NCI-H2171 treated with DMSO at 0.1 percent for 48 hours (cell line): ENCODE data around the gene HMGXB3.
"Not testable (repeated sequence)": the region's sequence is repeated elsewhere in the genome, so short reads cannot be mapped to it uniquely, and the experiment has no call there.

Source experiments
- DNase-seq: peaks from one replicate; lab custom pipeline; 2025; lab: John Stamatoyannopoulos, UW

Gene HMGXB3

GRCh38 chr5:150021491-150022157 lies 21.1 kb downstream of the HMGXB3 start:
- DNase-seq, result no peak

DNA sequence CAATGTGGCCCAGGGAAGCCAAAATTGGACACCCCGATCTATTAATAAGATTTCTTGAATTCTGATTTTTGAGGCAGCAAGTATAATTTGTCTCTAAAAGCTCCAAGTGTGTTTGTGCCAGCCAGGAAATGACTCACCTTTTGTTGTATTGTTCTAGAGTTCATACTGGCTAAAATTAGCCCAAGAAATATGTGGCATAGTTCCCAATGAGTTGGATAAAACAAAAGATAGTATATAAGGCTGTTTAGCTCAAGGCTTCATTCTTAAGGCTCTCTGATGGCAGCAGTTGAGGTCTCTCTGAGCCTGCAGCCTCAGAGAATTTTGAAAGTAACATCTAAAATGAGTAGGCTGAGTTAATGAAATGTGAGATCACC lies 21.6 kb downstream of the HMGXB3 start:
- no peak for DNase-seq

DNA sequence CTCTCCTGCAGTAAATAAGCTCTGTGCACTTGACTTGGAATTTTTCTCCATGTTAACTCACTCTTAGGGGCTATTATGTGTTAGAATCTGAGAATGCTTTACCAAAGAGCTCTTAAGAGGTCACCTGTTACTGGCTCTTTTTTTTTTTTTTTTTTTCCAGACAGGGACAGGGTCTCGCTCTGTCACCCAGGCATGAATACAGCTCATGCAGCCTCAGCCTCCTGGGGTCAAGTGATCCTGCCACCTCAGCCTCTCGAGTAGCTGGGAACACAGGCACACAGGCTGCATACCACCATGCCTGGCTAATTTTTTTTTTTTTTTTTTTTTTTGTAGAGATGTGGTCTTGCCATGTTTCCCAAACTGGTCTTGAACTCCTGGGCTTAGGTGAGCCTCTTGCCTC lies 22.1 kb downstream of the HMGXB3 start:
- DNase-seq, result no peak

DNA sequence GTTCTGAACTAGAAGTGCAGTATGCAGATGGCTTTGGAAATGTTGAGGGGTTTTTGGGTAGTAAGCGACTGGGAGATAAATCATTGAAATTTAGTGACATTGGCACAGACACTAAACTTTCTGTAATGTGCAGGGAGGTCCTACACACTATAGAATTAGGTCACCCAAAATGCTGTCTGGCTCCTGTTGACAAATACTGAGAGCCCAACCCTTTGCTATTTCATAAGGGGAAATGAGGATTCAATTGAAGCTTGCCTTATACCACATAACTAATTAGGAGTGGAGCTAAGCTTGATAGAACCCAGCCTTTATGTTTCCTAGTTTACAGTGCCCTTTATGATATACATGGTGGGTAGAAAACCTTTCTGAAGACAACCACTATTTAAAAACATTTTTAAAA lies 22.6 kb downstream of the HMGXB3 start:
- DNase-seq, result no peak

DNA sequence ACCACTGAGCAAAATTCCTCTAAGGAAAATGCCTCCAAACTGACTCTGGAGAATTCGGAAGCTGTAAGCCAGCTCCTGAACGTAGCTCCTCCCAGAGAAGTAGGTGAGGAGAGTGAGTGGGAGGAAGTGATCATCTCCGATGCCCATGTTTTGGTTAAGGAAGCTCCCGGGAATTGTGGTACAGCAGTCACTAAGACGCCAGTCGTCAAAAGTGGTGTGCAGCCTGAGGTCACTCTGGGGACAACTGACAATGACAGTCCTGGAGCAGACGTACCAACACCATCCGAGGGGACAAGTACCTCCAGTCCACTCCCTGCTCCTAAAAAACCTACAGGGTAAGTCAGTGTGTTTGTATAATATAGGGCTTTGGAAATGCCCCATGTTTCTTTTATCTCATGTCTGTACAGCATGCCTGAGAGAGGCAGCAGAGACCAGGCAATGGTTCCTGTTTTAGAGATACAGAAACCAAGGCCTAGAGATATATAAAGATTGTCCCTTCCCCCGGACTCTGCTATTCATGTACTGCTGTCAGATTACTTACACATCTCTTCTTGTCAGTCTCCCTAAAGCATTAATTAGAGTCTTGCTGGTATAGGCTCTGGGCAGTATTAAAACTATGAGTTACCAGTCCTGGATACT lies 23.9 kb downstream of the HMGXB3 start:
- no peak for DNase-seq

DNA sequence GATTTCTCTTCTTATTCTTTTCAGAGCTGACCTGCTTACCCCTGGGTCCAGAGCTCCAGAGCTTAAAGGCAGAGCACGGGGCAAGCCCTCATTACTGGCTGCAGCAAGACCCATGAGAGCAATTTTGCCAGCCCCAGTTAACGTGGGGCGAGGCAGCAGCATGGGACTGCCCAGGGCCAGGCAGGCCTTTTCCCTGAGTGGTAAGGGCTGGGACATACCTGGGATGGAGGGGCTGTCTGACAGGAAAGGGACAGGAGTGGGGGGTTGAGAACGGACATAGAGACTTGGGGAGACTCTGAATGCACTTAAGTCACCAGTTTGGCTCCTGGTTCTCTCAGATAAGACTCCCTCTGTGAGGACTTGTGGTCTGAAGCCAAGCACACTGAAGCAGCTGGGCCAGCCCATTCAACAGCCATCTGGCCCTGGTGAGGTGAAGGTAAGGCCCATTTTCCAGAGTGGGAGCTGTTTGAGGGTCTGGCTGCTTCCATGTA lies 26.2 kb downstream of the HMGXB3 start:
- no peak for DNase-seq

DNA sequence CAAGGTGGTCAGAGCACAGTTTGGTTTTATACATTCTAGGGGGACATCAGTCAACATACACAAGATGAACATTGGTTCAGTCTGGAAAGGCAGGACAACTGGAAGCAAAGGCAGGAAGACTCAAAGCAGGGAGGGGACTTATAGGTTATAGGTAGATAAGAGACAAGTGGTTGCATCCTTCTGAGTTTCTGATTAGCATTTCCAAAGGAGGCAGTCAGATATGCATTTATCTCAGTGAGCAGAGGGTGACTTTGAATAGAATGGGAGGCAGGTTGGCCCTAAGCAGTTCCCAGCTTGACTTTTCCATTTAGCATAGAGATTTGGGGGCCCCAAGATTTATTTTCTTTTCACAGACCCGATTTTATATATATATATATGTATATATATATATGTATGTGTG lies 27.5 kb downstream of the HMGXB3 start:
- DNase-seq, result not testable (repeated sequence)

DNA sequence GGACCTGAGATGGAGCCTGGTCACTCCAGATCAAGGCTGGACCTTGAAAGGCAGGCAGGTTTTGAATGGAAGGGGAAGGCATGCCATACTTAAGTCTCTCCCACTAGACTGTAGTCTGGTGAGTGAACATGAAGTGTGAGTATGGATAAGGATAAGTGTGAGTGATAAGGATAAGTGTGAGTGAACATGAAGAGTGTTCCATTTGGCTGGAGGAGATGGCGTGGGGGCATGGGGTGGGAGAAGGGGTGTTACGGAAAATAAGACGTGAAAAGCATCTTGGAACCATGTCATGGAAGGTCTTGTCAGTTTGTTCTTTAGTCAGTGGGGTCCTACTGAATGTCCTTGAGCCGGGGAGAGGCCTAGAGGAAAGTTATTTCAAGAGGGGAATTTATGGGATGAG lies 32.8 kb downstream of the HMGXB3 start:
- DNase-seq, result no peak

DNA sequence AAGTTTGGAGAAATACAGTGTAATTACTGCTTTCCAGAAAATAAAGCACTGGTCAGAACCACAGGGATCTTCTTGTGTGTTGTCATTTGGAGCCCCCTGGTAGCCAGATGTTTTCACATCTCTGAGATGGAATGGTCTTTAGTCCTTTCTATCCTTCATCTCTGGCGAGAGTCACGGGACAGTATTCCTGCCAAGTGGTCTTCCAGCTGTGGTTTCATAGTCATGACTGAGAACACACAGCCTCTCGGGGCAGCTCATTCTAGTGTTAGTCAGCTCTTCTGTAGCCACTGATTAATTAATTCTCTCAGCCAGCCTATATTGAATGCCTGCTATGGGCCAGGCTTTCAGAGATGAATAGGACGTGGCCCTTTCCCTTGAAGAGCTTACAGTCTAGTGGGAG lies 34.1 kb downstream of the HMGXB3 start:
- no peak for DNase-seq

GRCh38 chr5:150035139-150035895 lies 34.8 kb downstream of the HMGXB3 start:
- no peak for DNase-seq

DNA sequence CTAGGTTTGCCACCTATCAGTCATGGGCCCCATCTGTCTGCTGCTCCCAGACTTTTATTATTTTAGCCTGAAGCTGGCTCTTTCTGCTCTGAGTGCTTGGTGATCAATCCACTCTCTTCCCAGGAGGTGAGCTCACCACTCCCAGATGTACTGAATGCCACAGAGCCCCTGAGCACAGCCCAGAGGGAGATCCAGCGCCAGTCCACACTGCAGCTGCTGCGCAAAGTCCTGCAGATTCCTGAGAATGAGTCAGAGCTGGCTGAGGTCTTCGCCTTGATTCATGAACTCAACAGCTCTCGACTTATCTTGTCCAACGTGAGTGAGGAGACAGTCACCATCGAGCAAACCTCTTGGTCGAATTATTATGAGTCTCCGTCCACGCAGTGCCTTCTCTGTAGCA lies 36.0 kb downstream of the HMGXB3 start:
- DNase-seq, result no peak

GRCh38 chr5:150038547-150038946 lies 38.0 kb downstream of the HMGXB3 start:
- DNase-seq, result no peak

DNA sequence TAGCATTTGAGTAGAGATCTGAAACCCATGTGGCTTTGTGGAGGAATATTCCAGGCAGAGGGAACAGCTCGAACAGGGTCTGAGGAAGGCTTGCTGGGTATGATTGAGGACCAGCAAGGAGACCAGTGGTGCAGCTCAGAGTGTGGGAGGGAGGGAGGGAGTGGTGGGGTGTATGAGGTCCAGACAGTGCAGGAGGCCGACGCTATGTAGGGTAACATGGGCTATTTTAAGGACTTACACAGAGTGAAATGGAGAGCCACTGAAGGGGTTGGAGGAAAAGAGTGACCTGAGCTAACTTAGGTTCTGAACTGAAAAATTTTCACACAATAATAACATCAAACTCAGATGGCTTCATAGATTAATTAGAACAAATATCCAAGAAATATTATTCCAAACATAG lies 41.9 kb downstream of the HMGXB3 start:
- no peak for DNase-seq

GRCh38 chr5:150043657-150044328 lies 43.3 kb downstream of the HMGXB3 start:
- no peak for DNase-seq

- no peak for DNase-seq
These were observed 43.8 kb downstream of the HMGXB3 start for GRCh38 chr5:150044329-150044681.

DNA sequence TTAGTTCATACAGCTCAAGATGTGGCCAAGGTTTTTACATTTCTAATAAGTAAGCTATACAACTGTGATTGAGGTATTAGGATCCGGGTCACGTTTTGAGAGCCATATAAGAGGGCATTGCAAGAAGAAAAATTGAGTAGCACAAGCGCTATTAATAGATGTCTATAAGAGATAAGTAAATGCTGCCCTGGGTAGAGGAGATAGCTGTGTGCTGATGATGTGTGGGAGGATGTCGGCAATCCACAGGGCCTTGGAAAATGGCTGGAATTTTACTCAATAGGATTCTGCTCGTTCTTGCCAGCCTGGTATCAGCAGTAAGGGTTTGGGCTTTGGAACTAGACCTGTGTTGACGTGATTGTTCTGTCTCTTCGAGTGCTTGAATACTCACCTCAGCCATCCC lies 44.2 kb downstream of the HMGXB3 start:
- DNase-seq, result no peak

DNA sequence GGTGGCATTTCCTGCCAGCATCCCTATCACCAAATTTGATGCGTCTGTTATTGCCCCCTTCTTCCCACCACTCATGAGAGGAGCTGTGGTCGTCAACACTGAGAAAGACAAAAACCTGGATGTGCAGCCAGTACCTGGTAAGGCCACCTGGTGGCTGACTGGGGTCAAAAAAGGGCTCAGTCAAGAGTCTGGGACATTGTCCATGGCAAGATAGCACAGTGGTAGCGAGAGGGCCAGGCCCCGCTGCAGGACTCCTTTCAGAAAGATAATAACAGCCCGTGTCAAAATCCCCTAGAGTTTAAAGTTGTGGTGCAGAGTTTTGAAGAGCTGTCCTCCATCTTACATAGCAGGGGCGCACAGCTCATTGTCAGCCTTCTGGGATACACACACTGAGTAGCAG lies 45.0 kb downstream of the HMGXB3 start:
- DNase-seq, result no peak

DNA sequence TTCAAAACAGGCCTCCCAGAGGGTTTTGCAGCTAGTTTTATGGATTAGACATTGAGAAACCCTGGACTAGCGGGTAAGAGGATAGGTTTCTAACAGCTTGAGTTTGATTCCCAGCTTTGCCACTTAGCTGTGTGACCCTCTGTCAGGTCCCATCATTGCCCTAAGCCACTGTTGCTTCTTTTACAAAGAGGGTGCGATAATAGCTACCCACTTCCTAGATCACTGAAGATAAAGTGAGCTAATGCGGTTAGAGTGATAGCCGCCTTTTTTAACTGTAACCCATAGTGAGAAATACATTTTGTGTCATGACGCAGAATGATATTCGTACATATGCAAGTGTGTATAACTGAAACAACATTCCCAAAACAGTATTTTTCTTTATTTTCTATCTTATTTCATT lies 45.5 kb downstream of the HMGXB3 start:
- no peak for DNase-seq

GRCh38 chr5:150050172-150050811 lies 49.8 kb downstream of the HMGXB3 start:
- DNase-seq, result not testable (repeated sequence)

- DNase-seq, result no peak
These were observed 51.2 kb downstream of the HMGXB3 start for GRCh38 chr5:150051657-150052195.

GRCh38 chr5:150052226-150052955 lies 51.9 kb downstream of the HMGXB3 start:
- no peak for DNase-seq
